CMK (cell line): ENCODE results near the gene PLCH1.

Experiments used
- DNase-seq: peaks from one replicate; pipeline ENCODE4 v3.0.0-alpha.2; 2010; ENCODE audit warnings: low read depth

The PLCH1 gene

DNA sequence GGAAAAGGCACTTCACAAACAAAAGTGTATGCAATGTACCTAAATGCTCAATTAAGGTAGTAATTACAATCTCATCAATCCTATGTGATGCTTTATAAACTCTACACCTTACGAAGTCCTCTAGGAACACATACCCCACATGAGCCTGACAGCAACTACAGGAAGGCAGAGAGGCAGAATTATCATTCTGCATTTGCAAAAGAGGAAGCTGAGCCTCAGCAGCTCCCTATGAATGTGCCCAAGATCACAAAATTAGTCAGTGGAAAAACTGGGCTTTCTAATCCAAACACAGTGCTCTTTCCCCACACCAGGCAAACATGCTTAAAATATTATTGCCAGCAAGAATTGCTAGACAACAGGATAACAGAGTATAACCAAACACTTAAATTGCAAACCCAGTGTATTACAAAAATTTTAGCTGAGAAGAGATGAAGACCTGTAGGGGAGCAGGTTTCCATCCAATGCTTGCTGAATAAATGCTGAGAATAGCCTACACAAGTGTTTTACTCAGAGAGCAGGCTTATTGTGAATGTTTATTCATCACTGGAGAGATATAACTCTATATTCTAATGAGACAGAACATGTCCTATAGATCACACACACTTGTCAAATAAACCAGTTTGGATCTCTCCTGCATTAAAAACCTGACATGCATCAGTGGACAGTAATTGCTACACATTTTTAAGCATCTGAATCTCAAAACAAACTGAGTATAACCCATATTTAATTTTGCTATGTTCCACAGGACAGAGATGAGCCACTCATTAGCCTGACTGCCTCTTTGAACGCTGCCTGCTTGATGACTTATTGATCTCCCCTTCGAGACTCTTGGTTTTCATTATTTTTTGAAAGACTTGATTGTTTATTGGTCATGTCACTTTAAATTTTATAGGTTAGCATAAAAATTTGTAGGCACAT lies 62.2 kb downstream of the PLCH1 start:
- DNase-seq = no peak

DNA sequence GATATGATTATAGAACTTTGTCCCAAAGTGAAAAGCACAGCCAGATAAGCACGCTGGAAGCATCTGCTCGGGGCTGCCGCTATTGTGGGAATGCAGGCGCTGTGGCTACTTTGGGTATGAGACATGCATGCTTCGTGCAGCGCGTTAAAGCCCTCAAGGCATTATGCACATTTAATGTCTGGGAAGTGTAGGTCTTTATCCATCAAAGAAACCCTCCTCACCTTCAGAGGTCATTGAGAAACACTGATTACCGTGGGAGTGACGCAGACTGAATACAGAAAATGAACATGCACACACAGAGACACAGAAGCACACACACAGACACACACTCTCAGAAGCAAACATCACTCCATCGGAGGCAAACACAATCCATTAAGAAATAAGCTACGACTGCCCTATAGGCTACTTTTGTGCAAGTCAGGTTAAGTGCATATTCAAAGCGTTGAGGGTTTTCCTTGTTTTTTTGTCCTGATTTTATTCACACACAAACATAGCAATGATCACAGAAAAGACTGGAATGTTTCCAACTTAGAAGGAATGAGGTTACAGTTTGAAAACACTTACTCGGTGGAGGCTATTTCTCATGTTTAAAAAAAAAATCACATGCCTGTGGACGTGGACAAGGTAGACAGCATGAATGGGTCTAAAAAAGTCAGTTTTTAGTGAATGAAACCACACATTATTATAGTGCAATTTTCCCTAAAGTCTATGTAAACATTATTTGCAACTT lies 68.5 kb downstream of the PLCH1 start:
- no peak for DNase-seq

DNA sequence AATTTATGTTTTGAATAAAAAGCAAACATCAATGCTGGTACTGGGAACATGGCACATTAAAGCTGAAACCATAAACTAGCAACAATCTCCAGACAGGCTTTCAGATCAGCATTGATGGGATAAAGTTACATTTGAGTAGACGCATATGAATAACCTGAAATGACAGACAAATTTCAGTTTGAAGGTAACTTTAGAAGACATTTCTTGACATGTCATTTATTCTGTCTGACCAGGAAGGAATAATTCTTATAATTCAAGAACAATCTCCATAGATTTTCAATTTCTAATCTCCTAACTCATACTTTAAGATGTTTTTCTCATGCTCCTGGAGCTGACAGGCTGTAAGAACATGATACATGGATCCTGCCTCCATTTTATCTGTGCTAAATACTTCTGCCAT lies 69.8 kb downstream of the PLCH1 start:
- no peak for DNase-seq

DNA sequence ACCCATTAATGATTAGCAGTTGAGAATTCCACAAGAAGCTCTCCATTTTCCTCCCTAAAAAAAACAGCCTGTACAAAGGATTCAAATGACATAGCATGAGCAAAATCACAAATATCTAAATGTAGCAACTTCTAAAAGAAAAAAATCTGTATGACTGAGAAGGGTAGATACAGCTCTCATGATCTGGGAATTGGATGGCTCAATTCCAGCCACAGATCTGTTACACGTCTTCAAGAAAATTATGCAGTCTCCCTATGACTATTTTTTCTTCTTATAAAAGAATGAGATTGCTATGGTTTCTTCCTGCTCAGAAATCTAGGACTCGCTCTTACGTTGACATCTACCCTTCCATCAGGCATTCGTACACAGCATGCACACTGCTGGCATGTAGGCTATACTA lies 71.5 kb downstream of the PLCH1 start:
- no peak for DNase-seq

DNA sequence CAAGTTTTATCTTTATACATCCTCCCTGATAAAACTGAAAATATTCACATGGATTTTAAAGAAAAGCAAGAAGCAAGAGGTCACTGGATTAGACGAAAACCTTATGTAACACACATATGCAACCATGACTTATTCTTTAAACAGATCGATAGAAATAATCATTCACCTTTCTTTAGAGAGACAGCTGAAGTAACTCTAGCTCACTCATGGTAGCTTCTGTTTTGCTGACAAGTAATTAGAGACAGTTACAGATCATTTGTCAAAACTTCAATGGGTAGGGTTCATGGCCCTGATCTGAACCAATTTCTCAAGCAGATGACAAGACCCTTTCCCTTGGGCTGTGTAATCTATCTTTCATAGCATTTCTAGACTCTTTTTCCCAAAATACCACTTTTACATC lies 74.5 kb downstream of the PLCH1 start:
- DNase-seq = no peak

DNA sequence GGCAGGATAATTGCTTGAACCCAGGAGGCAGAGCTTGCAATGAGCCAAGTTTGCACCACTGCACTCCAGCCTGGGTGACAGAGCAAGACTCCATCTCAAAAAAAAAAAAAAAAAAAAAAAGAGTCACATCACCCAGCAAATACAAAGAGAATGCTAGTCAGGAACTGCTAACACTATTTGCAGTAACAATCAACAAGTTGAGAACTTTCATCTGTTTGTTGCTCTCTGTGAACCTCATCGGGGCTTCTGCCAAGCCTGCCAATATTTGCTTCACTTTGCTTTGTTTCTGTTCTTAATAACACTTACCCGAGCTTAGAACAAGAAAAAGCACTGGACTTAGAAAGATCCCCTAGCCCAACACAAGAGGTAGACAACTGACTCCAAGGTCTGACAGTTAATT lies 76.9 kb downstream of the PLCH1 start:
- no peak for DNase-seq

DNA sequence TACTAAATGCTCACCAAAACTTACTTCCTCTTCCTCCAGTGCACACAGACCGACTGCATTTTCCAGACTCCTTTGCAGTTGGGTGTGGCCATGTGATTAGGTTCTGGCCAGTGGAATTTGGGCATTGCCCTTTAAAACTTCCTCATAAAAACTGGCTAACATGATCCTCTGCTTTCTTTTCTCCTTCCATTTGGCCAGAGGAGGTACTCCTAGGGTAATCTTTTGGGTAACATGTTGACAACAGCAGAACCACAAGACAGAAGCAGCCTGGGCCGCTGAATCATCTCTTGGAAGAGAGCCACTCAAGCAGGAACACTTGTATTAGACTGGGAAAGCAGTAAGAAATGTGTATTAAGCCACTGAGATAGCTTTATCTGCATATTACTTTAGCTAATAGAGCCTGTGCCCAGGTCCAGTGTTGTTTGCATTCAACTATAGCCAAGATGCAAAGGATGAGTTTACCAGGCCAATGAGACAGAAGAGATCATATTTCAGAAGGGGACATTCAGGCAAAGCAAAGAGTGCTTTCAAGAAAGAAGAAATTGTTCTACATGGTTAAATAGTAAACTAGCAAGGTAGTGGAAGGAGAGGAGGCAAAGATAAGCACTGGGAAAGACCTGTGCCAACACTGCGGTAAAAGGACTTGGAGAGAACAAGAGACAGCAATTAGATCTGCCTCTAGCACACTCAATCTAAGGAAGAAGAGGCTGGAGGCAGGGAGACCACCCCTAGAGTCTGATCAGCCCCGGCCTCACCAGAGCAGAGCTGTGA lies 79.8 kb downstream of the PLCH1 start:
- no peak for DNase-seq

DNA sequence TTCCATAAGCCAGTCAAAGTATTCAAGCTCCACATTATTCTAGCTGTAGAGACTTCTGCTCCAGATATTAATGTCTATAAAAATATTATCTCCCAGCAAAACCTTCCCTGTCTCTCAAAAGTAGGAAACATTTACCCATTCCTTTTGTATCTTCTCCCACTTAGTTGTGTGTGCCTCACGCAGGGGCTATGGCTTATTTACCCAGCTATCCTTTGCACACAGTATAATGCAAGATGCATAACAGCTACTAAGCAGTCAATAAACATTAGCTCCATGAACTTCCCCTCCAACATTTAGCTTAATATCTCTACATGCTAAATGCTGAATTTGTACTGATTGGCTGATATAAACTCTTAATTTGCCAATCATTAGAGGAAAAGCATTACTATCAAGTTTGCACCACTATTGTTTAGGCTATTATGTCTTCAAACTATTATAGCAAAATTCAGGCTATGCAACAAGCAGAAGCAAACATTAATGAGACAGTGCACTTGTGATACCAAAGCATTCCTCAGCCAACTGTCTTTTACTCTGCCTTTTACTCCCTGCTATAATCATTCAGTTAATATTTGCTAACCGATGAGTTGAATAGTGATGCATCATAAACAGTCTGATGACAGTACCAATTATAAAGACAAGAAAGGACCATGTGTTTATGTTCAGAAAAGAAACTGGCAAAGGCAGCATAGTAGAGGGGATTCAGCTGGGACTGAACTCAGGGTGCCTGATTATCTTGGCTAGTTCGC lies 81.2 kb downstream of the PLCH1 start:
- DNase-seq = no peak

DNA sequence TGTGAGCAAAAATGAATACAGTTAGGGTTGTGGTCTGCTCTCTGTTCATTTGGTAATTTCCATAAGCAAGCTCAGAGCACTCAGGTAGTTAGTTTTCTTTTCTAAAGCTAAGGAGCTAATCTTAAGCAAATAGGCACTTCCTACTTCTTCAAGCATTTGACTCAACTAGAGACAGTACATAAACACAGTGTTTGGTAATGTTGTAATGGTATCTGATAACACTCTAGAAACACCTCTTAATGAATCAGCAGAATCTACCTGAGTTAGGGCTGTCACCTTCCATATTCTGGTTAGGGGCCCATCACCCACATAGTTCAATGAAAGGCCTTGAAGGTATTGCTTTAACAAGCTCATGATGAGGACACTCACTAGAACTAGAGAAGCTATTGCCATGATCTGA lies 83.1 kb downstream of the PLCH1 start:
- DNase-seq = no peak

DNA sequence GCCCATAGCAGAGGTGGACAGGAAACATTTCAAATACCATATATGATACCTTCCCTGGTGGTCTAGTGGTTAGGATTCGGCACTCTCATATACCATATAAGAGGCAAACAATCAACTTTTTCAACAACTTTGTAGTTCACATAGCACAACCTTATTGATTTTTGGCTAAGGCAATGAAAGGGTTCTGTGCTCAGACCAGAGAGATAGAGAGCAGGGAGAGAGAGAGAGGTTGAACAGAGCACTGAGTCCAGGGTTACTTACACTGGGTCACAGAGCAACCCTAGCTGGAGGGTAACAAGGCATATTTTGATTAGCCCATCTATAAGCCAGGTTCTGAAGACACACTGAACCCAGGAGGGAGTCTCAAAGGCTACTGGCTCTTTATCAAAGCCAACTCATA lies 83.8 kb downstream of the PLCH1 start:
- DNase-seq = no peak

DNA sequence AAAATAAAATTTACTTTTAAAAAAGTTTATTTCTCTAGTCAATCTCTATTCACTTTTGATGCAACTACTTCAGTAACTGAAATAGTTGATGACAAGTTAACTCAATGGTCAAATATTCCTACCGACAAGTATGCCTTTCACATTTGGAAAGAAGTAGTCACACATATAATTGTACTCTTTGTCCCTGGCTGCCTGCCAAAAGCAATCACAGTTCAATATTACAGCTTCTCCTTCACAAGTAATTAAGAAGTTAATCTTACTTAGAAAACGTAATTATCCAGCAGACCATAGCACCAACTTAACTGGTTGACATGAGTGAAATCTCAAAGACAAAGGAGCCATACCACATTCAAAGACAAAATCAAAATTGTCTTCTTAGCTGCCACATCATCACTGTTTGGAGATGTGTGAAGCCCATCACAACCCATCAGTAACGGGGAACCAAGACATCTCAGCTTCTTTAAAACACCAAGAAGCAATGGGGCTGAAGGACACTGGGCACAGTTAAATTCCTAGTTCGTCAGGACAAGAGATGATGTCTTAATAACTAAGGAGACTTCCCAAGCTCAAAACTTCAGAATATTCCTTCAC lies 86.1 kb downstream of the PLCH1 start:
- DNase-seq = no peak

DNA sequence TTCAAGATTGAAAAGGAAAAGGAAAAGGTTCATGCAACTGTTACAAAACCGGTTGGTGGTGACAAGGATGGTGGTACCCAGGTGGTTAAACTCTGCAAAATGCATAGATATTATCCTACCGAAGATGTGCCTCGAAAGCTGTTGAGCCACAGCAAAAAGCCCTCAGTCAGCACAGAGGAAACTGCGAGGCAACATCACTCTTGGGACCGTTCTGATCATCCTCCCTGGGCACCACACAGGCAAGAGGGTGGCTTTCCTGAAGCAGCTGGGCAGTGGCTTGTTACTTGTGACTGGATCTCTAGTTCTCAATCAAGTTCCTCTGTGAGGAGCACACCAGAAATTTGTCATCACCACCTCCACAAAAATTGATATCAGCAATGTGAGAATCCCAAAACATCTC lies 86.9 kb downstream of the PLCH1 start:
- no peak for DNase-seq

DNA sequence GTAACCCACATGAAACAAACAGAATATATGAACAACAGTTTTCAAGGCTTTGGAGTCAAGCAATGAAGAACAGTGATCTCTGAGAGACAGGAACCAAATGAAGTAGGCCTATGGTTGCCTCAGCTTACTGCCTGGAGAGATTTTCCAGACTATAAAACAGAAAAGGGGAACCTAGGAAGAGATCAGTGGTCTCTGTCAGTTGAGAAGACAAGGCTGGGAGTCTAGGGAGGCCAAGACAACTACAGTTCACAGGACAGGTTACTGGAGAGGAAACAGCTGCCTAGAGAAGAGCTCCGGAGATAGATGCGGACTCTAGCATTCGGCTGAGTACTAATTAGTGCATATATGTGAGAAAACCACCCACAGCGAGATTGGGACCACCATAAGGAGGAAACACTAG lies 87.7 kb downstream of the PLCH1 start:
- no peak for DNase-seq

DNA sequence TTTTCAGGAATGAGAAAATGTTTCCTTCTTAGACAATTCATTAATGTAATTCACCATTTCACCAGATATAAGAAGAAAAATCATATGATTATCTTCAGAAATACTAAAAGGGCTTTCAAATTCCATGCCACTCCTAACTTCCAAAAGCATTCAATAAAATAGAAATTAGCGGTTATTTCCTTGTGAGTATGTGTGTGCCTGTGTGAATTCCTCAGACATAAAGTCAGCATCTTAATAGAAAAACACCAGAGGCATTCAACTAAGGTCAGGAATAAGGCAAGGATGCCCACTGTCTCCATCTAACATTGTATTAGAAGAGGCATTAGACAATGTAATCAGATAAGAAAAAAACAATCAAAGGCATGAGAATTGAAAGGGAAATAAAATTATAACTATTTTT lies 88.4 kb downstream of the PLCH1 start:
- DNase-seq = no peak

DNA sequence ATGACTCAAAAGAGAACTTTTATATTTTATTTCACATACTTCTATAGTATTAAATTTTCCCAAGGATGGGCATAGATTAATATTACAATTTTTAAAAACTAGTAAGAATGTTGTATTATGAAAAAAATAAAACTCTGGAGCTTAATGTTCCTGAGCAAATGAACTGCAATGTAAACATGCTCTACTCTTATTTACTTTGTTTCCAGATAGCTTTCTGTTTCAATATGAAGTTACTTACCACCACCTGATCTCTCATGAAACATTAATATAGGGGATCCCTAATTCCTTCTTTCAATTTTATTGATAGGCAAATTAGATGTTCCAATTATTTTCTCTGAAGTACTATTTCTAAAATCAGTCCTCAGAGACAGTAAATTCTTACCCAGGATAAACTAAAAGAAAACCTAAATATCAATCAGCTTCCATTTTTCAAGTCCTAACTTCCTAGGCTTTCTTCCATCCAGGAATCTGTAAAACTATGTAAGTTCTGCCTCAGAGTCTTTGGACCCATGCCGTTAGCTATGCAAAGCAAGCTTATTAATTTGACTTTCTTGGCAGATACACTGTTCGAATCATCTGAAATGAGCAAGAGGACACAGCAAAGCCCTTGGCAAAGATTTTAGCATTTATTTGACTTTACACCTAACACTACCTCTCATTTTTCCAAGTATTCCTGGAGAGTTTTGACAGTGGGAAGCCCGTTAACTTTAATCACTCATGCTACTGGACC lies 93.2 kb downstream of the PLCH1 start:
- DNase-seq = no peak

DNA sequence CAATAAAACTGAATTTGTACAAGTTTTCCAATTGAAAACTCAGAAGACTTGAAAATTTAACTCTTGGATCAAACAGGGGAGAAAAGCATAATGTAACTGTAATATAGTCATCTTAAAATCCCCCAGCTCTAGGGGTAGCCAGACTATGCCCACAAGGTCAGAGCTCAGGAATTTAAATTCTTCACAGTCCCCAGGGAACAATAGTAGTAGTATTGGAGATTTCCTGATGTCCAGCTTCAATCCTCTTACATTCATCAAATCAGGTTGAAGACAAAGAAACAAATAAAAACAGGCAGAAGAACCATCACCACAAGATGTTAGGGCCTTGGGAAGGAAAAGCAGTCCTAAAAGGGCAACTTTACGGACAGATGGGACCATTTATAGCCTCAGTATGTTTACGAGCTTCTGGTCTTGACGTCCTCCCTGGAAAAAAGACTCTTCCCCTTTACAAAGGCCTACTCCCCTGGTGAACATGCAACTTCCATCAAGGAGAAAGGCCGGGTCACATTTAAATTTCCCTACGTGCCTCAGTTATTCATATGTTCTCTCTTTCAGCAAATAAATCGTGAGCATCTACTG lies 96.8 kb downstream of the PLCH1 start:
- DNase-seq = no peak

DNA sequence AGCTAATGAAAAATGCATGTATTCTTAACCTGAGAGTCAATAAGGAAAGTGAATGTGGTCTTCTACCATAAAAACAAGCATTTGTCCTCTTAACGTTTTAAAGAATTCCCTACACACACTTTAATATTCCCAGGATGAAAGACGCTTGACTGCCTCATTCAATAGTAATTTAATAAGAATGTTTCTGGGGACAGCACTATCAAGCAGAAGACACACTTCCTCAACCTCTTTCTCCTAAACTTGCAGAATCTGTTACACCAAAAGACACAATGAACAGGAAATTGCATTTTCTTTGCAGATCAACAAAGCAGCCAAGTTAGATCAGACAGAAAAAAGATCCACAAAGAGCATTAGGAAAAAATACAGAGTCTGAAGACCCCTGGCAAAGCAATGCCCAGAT lies 97.7 kb downstream of the PLCH1 start:
- no peak for DNase-seq

DNA sequence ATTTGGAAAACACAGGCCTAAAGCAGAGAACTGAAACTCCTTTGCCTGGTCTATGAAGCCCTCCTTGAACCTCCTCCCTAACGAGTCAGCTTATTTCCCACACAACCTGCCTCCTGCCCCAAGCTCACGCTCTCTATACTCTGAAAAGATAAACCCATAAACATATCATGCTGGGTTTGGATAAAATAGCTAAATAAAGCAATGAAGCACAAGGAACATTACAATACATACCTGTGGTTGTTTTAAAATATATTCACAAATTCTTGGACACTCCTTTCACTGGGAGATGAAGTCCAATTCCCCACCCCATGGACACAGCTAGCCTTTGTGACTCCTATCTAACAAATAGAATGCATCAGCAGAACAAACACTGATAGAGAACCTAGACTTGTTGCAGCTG lies 98.2 kb downstream of the PLCH1 start:
- DNase-seq = no peak

DNA sequence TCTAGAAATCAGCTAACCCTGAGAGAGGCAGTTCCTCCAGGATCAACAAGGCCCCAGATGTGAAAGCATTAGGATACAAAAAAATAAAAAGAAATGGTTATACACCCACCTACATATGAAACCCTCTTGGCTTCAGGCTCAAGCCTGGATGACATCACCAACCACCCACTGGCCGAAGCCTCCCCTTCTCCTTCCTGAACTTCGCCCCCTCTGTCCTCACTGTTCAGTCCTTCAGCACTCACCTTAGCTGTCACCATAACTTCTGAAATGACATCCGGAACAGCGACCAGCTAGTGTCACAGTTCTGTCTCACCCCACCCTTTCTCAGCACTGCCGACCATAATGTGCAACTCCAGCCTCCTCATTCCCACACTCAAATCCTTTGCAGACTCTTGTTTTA lies 98.7 kb downstream of the PLCH1 start:
- no peak for DNase-seq

DNA sequence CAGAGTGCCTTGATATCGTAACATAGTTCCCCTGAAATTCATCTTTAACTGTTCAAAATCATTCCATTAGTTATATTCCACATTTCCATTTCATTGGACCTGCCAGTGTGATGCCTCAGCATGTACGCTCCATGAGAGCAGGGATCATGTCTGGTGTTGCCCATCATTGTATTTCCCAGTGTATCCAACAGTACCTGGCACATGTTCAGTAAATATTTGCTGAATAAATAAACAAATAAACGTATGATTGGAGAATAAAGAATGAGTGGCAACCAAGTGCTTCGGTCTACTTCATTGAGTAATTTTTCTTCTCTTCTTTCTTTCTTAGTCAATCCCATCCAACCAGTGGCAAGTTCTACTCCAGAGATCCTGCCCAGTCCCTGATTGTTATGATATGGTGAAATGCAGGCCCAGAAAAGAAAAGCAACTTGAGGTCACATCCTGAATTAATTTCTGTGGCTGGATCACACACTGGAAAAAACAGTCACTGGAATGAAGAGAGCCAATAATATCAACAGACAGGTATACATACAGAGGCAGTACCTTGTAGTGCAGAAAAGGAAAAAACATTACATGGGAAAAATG lies 101.2 kb downstream of the PLCH1 start:
- no peak for DNase-seq
